Measurements from ENCODE around the gene LPP.
"Not testable (repeated sequence)": the region's sequence is repeated elsewhere in the genome, so short reads cannot be mapped to it uniquely, and the experiment has no call there.

The LPP gene

GRCh38 chr3:188680189-188680588, 526.2 kb downstream of the LPP start:
- no peak for DNase-seq (ENCODE audit: low read depth)

- DNase-seq (ENCODE audit: low read depth): no peak
These were observed 526.6 kb downstream of the LPP start for GRCh38 chr3:188680605-188681004.

- no peak for DNase-seq (ENCODE audit: low read depth)
These were observed 528.4 kb downstream of the LPP start for GRCh38 chr3:188682316-188682715.

GRCh38 chr3:188683032-188683521, 529.1 kb downstream of the LPP start:
- DNase-seq (ENCODE audit: low read depth): peak; percentile 94

GRCh38 chr3:188684276-188684675, 530.3 kb downstream of the LPP start:
- no peak for DNase-seq (ENCODE audit: low read depth)

- no peak for DNase-seq (ENCODE audit: low read depth)
These were observed 531.8 kb downstream of the LPP start for GRCh38 chr3:188685789-188686188.

- no peak for DNase-seq (ENCODE audit: low read depth)
These were observed 532.4 kb downstream of the LPP start for GRCh38 chr3:188686324-188686723.

GRCh38 chr3:188687389-188687788, 533.4 kb downstream of the LPP start:
- peak; percentile 52 for DNase-seq (ENCODE audit: low read depth)

GRCh38 chr3:188689101-188689574, 535.2 kb downstream of the LPP start:
- peak; percentile 32 for DNase-seq (ENCODE audit: low read depth)

GRCh38 chr3:188690064-188690463, 536.1 kb downstream of the LPP start:
- no peak for DNase-seq (ENCODE audit: low read depth)

- DNase-seq (ENCODE audit: low read depth): no peak
These were observed 537.0 kb downstream of the LPP start for GRCh38 chr3:188691004-188691403.

GRCh38 chr3:188691665-188692064, 537.7 kb downstream of the LPP start:
- no peak for DNase-seq (ENCODE audit: low read depth)

GRCh38 chr3:188692700-188693099, 538.7 kb downstream of the LPP start:
- DNase-seq (ENCODE audit: low read depth): no peak

- no peak for DNase-seq (ENCODE audit: low read depth)
These were observed 539.5 kb downstream of the LPP start for GRCh38 chr3:188693435-188693834.

GRCh38 chr3:188695241-188695640, 541.3 kb downstream of the LPP start:
- DNase-seq (ENCODE audit: low read depth): no peak

GRCh38 chr3:188697127-188697526, 543.2 kb downstream of the LPP start:
- DNase-seq (ENCODE audit: low read depth): no peak

GRCh38 chr3:188698436-188698835, 544.5 kb downstream of the LPP start:
- no peak for DNase-seq (ENCODE audit: low read depth)

- no peak for DNase-seq (ENCODE audit: low read depth)
These were observed 546.5 kb downstream of the LPP start for GRCh38 chr3:188700501-188700900.

GRCh38 chr3:188700918-188701317, 547.0 kb downstream of the LPP start:
- no peak for DNase-seq (ENCODE audit: low read depth)

- no peak for DNase-seq (ENCODE audit: low read depth)
These were observed 547.6 kb downstream of the LPP start for GRCh38 chr3:188701485-188701969.

- DNase-seq (ENCODE audit: low read depth): not testable (repeated sequence)
These were observed 548.1 kb downstream of the LPP start for GRCh38 chr3:188702028-188702427.

- no peak for DNase-seq (ENCODE audit: low read depth)
These were observed 552.2 kb downstream of the LPP start for GRCh38 chr3:188706176-188706575.

GRCh38 chr3:188706599-188706998, 552.6 kb downstream of the LPP start:
- peak; percentile 15 for DNase-seq (ENCODE audit: low read depth)

Data from non-pigmented ciliary epithelial cell (primary cell).